Measurements from ENCODE around the gene TENT5A.
"Not testable (repeated sequence)": the region's sequence is repeated elsewhere in the genome, so short reads cannot be mapped to it uniquely, and the experiment has no call there.

Gene TENT5A

DNA sequence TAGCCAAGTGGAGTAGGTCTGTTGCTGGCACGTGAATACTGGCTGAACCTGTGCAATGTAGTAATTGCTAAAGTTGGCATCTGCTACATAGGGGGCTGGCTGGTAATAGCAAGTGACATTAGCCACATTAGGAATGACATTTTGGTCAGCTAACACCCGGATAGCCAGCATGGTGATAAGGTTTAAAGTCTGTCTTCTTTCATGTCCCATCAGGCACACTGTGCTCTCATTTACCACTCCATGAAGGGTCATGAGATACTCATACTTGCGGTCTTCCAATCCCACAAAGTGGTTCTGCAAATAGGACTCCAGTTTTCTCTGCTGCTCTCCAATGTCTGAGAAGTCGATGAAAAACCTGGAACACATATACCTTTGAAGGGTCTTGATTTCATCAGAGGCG, 2.8 kb downstream of the TENT5A start:
- DNase-seq: no peak

DNA sequence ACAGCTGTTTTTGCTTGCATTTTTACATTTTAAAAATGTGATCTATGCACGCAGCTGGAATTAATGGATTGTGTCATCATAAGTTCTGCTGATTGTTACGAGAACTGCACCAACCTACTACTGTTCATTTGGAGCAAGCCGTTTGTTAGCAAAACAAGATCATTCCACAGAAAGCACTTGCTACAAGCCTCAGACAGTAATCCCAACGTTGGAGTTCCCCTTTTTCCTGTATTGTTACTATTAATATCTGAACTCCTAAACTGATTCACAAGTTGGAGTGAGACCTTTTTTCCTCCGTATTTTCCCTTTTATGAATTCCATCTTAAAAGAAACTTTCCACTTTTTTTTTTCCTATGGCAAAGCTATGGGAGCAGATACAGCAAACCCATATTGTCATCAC, 3.5 kb downstream of the TENT5A start:
- DNase-seq: no peak

DNA sequence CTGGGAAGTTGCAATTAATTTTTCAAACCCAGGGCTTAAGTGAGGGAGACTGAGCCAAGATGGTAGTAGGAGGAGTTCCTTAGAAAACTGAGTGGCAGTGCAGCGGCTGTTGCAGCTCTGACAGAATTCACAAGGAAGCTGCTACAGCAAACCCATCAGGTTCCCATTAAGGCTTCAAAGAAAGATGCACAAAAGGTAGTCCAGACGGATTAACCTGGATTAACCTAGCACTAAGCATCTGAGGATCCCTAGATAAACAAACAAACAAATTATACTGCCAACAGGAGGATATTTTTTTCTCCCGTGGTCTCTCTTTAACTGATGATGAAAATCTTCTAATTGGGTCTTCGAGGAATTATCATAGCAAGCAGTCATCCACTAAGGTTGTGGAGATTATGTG, 5.2 kb downstream of the TENT5A start:
- DNase-seq: no peak

DNA sequence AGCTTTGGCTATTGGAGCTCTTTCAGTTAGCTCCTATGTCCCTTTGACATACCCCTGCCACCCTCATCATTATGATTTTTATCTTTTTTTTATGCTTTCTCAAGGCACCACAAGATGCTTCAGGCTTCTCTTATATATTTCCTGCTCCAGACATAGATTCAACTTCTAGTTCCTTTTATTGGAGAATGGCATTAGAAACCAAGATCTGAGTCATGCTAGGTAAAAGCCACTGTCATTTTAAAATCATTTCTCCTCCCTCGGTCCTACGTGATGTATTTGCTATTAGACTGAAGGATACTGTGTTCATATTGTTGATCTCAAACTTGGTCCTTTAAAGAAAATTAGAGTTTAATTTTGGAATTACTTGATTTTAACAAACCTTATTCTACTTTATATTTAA, 8.3 kb downstream of the TENT5A start:
- DNase-seq: no peak

DNA sequence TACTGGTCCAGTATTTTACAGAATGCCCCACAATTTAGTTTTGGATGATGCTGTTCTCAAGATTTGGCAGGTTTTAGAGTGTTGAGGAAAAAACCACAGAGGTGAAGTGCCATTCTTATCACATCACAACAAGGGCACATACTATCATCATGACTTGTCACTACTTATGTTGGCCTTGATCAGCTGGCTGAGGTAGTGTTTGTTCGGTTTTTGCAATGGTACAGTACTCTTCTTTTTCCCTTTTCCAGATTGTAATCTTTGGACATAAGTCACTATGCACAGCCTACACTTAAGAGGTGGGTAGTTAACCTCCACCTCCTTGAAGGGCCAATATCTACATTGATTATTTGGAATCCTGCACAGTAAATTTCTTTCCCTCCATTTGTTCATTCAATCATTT, 8.8 kb downstream of the TENT5A start:
- no peak for DNase-seq

DNA sequence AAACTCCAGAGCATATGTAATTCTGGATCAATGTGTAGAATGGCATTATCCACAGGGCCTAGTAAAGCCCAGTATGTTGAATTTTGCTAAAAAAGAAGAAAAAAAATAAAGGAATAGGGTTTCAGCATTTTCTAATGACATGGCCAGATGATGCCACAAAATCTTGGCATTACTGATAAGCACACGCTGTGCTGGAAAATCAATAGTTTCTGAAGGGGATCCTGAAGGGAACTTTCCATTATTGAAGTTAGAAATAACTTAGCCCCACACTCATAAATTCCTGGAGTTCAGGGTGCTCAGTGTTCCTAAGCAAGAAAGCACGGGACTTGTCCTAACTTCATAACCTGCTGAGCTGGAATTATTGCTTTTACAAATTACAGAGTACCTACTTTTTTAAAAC, 10.8 kb downstream of the TENT5A start:
- DNase-seq: no peak

DNA sequence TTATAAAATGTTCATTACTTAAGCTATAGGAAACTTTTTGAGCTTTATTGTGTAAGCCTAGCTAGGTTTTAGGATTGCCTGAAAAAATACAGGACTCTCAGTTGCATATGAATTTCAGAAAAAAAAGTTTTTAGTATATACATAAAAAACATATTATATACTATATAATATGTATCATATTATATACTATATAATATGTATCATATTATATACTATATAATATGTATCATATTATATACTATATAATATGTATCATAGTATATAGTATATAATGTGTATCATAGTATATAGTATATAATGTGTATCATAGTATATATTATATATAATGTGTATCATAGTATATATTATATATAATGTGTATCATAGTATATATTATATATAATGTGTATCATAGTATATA, 11.9 kb downstream of the TENT5A start:
- not testable (repeated sequence) for DNase-seq

DNA sequence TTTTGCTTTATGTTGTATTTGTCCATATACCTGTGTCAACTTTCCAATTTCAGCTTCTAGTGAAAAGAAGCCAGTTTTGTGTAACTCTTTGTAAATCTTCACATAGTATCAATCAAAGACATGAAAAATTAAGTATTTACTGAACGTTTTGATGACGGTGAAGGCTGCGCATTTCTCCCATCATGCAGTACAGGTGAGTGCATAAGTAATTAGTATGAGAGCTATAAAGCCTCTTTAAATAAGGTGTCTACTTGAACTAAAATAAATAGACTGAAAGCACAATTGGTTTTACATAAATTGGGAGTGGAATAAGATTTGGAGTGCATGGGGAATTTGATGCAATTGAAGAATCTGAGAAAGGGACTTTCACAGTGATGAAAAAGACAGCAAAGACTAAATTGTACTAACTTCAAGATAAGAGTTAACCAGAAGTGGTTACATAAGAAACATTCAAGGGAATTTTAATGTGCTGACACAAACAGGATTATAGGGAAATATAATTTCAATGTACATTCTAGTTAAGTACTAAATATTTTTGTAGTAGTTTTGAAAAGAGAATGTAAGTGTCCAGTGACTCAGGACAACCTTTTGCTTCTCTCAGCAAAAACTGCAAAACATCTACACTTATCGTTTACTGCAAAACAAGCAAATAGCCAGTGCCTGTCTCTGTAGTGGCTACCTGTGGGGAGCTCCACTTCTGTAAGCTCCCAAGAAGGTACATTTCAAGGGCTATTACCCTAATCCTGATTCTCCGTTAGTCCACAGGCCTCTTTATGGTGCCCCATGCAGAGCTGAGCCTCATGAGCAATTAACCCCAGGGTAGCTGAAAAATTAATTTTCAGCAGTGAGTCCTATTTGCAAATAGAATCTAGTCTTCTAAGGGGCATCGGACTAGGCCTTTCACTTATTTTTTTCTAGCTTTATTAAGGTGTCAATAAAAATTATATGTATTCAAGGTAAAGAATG, 13.0 kb downstream of the TENT5A start:
- DNase-seq: no peak

DNA sequence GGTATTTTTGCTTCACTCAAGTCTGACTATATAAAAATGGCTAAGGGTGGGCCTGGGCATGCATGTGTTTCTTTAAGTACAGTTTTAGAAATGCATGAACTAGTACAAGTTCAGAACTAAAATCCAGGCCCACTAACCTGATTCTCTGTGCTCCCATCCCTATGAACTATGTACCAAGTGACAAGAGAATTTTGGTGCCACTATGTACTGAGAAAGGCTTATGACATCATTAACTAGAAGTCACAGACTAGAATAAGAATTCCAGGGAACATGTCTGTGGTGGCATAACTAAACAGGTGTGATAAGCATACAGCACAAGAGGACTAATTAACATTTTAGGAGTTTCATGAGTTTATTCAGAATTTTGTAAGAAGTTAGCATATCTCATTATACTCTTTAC, 16.1 kb downstream of the TENT5A start:
- DNase-seq: no peak

DNA sequence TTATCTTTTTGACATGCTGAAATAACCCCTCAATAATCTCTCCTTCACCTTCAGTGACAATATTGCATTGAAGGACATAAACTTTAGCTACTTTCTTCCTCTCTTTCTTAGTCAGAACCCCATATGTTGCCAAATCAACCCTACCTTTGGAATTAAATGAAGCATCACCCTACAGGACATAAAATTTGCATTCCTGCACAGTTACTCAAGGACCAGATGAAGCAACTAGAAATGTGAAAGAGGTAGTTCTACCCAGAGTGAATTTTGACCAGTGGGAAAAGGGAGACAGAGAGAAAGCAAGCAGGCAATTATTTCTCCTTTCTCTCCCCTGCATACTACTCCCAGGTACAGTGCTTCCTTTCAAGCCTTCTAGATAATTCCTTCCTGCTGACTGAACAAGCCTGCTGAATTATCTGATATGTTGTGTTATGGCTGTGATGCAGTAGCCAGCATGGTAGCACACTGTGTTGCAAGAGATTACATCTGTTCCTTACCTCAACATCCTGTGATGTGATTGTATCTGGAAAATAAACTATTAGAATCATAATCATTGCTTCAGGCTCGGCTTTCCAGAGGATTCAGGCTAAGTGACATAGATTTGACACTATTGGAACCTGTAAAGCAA, 16.6 kb downstream of the TENT5A start:
- no peak for DNase-seq

DNA sequence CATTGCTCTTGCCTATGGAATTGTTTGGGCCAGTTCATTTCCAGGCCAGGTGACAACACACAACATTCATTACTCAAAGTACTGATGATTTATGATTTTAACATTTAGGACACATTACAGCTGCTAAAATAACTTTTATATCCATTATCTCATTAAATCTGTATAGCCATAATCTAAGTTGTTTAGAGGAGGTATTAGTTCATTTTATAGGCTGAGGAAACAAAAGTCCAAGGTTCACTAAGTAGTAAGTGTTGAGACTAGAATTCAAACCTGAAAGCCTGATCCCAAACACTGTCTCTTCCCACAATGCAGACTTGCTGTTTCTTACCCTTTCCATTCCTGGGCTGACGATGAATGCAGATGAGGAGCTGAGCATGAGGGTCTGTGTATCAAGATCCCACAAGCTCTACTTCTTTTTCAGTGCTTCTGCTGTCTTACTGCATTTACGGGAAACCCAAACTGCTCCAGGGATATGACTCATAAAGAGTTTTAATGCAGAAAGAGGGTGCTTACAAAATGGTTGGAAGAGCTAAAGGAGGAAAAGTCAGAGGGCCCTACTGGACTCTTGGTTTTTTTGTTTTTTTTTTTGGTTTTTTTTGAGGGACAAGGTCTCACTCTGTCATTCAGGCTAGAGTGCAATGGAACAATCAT, 17.9 kb downstream of the TENT5A start:
- DNase-seq: no peak

DNA sequence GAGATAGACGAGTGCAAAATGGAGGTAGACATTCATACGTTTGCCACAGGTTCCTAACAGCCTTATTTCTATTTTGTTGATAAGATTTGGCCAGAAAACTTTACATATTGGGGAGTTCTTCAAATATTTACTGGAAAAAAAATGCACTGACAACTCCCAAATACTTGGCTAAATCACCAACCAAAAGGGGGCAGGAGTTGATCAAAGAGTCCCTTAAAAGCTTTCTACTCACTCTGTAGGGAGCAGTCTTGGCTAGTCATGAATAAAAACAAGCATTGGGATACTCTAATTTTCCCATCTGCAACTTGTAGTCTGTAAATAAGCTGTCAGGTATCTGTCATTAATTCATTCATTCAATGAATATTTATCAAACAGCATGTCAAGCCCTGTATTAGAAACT, 18.4 kb downstream of the TENT5A start:
- no peak for DNase-seq

DNA sequence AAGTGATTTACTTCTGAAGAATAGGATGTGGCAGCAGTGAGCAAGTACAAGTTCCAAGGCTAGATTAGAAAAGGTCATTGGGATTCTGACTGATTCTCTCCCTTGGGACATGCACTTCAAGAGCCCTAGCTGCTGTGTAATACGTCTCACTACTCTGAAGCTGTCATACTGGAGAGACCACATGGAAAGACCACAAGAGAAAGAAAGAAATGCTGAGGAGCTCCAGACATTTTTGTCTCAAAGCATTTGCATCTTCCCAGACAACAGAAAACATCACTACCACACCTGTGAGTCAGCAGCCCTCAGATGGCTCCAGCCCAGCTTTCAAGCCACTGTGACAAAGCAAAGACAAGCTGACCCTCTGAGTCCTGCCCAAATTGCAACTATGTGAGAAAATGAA, 20.7 kb downstream of the TENT5A start:
- DNase-seq: no peak

DNA sequence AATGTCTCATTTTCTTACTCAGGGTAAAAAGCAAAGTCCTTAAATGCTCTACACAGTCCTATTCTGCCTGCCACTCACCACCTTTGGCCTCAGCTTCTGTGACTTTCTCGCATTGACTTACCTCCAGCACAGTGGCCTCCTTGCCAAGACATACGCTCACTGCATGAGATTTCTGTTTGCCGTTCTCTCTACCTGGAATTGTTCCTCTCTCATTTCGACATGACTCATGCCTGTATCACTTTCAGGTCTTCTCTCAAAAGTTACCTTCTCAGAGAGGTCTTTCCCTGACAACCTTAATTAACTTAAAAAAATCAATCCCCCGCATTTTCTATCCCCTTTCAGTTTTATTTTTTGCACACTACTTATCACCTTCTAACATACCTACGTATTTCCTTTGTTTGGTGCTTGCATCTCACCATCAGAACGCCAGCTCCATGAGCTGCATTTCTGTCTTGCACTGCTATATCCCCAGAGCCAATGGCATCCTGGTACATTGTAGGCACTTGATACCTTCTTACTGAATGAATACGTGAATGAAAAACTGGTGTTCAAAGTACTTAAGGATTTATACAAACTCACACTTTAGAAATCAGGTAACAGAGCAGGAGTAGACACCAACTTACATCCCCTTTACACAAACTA, 24.5 kb downstream of the TENT5A start:
- DNase-seq: no peak

DNA sequence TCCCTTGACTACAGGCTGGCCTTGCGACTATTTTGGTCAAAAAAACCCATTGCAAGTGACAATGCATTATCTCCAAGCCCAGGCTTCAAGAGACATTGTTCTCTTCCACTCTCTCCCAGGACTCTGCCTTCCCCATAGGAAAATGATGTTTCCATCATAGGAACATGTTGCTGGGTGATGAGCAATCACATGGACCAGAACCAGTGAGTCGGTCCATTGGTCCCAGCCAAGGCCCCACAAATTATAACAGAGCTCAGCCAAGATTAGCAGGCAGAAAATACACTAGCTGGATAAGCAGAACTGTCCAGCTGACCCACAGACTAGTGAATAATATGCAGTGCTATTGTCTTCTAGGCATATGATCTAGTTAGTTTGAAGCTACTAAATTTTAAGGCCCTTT, 27.4 kb downstream of the TENT5A start:
- DNase-seq: no peak

DNA sequence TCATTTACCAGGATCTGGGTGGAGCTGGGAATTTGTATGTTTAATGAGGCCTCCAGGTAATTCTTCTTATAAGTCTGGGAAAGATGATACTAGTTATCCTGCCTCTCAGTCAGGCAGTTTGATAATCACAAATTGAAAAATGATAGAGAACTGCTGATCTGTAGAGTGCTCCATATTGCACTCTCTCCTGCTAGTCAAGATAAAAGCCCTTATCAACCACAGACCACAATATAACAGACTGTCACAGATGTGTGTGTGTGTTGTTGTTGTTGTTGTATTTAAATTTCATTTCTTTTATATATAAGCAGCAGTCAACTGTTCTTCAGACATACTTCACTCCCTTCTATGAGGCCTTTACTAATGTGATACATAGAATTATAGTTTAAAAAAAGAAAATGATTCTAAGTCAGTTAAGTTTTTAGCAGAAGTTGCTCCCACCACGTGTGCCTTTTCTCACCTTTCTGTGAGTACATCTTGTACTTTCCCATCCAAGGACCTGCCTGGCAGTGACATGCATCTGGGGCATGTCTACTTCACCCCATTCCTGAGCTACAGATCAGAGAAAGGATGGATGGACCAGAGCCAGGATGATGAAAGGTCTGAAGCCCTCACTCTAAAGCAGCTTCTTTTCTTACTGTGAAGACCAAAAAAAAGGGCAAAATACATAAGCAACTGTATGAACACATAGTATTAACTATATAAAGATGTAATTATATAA, 29.8 kb downstream of the TENT5A start:
- DNase-seq: no peak

DNA sequence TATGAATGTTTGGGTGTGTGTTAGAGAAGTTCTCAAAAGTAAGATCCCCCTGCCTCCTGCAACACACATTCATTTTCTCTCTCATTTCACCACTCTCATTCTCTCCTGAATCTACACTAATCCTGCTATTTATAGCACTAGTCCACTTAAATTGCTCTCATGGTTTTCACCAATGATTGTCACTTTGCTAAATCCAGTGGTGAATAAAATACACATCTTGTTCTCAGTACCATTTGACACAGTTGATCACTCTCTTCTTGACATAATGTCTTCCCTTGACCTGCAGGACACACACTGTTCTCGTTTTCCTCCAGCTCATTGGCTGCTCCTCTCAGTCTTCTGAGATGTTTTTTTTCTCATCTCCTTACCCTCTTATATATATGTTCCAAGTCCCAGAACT, 32.1 kb downstream of the TENT5A start:
- DNase-seq: no peak

DNA sequence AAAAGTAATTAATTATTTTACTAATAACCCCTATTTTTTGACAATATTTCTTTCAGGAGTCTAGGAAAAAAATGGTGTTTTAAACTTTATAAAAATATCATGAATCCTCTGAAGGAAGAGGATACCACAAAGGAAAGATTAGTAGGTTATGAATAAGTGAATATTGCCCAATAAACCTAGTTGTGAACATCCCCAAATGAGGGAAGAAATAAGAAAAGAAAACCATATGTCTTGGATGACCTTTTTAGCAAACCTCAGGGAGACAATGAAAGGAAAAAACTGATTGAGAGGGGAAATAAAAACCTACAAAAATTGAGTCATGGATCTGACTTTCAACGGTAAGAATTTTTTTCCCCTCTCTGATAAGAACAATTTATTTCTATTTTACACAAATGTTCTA, 34.4 kb downstream of the TENT5A start:
- no peak for DNase-seq

DNA sequence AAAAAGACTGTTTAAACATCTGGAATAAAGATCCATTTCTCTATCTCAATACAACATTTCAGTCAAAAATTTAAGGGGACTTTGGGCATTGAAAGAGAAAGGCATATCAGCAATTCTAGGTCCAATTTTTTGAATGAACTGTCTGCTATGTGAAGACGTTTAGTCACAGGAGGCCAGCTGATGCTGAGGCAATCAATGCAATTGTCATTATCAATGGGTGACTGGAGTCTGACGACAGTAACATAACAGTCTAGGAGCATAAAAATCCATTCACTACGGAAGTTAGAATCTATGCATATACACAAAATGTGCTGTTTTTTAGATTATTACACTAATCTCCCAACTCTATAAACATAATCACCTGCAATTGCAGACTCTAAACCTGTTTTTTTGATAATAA, 37.8 kb downstream of the TENT5A start:
- DNase-seq: no peak

DNA sequence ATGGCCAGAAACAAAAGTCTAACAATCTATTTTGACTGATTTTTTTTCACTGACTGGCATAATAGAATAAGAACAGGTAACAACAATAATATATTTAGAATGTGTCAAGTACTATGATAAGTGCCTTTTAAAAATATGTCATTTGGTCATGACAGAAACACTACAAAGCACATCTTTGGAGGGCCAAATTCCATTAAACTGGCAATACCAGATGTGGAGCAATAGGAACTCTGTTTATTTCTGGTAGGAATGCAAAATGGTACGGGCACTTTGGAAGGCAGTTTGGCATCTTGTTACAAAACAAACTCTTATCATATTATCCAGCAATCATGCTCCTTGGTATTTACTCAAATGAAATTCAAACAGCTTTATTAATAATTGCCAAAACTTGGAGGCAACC, 39.3 kb downstream of the TENT5A start:
- DNase-seq: no peak

DNA sequence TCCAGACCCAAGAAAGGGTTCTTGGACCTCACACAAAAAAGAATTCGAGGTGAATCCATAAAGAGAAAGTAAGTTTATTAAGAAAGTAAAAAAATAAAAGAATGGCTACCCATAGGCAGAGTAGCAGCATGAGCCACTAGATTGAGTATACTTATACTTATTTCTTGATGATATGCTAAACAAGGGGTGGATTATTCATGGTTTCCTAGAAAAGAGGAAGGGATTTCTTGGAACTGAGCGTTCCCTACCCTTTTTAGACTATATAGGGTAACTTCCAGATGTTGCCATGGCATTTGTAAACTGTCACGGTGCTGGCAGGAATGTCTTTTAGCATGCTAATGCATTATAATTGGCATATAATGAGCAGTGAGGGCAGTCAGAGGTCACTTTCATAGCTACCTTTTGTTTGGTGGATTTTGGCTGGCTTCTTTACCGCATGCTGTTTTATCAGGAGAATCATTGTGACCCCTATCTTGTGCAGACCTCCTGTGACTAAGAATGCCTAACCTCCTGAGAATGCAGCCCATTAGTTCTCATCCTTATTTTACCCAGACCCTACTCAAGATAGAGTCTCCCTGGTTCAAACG, 44.3 kb downstream of the TENT5A start:
- DNase-seq: no peak

DNA sequence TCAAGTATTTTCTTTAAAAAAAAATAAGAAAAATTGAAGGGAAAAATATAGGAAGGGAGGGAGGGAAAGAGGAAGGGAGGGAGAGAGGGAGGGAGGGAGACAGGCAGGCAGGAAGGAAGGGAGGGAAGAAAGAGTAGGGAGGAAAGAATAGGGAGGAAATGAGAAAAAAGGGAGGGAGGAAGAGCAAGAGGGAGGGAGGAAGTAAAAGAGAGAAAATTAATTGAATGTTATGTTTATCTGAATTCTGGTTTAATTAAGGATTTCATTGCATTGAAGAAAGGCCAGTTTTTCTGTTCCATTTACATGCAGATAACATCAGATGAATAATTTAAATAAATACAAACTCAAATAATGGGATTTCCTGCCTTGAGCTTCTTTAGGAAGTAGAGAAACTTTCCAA, 47.8 kb downstream of the TENT5A start:
- DNase-seq: no peak

Data from activated CD4-positive, CD25-positive, alpha-beta regulatory T cell (primary cell).